ACC112 (cell line): Measurements from ENCODE around the gene TMEM88.

Experiments used
- H2AFZ ChIP-seq: fragments of 200-600 bp; sonication (generic); one replicate; pipeline ENCODE4 v1.6.0; 2017; ENCODE audit warnings: antibody characterized with exemption, low read length; ENCODE audit not compliant: unreplicated experiment
- H3K27ac ChIP-seq: fragments of 200-600 bp; sonication (generic); 2 replicates; pipeline ENCODE4 v1.5.1; 2014; ENCODE audit warnings: low read depth, mild to moderate bottlenecking, antibody characterized with exemption, low read length, moderate library complexity
- H3K27me3 ChIP-seq: fragments of 200-600 bp; sonication (generic); 2 replicates; pipeline ENCODE4 v1.6.1; 2014; ENCODE audit warnings: mild to moderate bottlenecking, antibody characterized with exemption, low read length, moderate library complexity, mixed read lengths; ENCODE audit not compliant: insufficient read depth
- H3K36me3 ChIP-seq: fragments of 200-600 bp; sonication (generic); 2 replicates; pipeline ENCODE4 v1.6.1; 2016; ENCODE audit warnings: mild to moderate bottlenecking, antibody characterized with exemption, low read length, moderate library complexity, mixed read lengths; ENCODE audit not compliant: insufficient read depth
- H3K4me1 ChIP-seq: fragments of 200-600 bp; sonication (generic); one replicate; pipeline ENCODE4 v1.6.1; 2016; ENCODE audit warnings: low read length, mixed read lengths; ENCODE audit not compliant: insufficient read depth, unreplicated experiment, control insufficient read depth
- H3K4me3 ChIP-seq: fragments of 200-600 bp; sonication (generic); 2 replicates; pipeline ENCODE4 v1.5.1; 2014; ENCODE audit warnings: mild to moderate bottlenecking, low read depth, low read length
- H3K79me2 ChIP-seq: fragments of 200-600 bp; sonication (generic); one replicate; pipeline ENCODE4 v1.6.0; 2016; ENCODE audit warnings: low read length; ENCODE audit not compliant: control insufficient read depth, unreplicated experiment, insufficient read depth

Gene TMEM88

DNA sequence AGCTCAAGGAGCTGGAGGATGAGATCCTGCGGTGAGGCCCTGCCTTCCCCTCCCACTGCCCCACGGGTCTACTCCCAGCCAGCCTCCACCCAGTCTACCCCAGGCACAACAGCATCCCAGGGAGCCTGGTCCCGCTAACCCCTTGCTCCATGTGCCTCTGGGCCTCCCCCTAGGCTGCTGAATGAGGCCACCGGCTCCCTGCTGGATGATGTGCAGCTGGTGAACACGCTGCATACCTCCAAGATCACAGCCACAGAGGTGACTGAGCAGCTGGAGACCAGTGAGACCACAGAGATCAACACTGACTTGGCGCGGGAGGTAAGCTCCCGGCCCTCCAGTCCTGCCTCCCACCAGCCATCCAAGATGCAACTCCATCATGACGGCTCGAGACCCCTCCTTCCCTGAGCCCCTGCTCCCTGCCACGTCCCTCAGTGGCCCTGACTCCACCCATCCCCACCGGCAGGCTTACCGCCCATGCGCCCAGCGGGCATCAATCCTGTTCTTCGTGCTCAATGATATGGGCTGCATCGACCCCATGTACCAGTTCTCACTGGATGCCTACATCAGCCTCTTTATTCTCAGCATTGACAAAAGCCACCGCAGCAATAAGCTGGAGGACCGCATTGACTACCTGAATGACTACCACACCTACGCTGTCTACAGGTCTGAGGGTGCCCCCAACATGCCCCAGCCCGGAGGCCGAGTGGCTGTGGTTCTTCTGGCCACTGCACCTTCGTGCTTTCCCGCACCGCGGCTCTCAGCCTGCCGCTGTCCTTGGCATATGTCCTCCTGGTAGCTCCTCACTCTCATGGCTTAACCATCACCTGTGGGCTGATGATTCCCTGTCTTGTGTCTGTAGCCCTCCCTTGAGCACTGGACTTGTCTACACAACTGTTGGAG is 35.9 kb upstream of the TMEM88 start:
- Histone ChIP-seq H3K79me2 (no peaks in the 10 kb centered on the region), H3K27me3 (no peaks in the 10 kb centered on the region)

DNA sequence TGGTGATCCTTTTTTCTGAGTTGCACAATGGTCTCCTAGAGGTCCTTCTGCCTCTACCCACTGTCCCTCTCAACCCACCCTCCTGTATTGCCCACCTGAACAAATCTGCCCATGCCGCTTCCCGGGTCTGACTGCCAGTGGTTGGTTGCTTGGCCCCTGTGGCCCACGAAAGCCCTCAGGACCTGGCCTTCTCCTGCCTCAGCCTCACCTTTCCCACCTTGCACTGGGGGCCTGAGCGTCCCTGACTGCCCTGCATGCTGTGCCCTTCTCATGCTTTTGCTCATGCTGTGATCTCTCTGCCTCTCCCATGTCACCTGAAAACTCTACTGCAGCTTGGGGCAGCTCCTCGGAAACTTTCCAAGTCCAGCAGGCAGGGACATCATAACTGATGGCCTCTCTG is 34.6 kb upstream of the TMEM88 start:
- Histone ChIP-seq H2AFZ (no peak overlapping the region), H3K79me2 (no peaks in the 10 kb centered on the region), H3K27ac (no peak overlapping the region), H3K36me3 (no peaks in the 10 kb centered on the region), H3K4me1 (no peaks in the 10 kb centered on the region), H3K4me3 (no peak overlapping the region), H3K27me3 (no peaks in the 10 kb centered on the region)

More for the DNA sequence above, 35.9 kb upstream of the TMEM88 start:
- Histone ChIP-seq H3K4me3 (no peak overlapping the region), H3K4me1 (no peaks in the 10 kb centered on the region), H2AFZ (no peak overlapping the region), H3K36me3 (no peaks in the 10 kb centered on the region), H3K27ac (no peak overlapping the region)

- Histone ChIP-seq H3K4me1 (no peaks in the 10 kb centered on the region), H3K79me2 (no peaks in the 10 kb centered on the region), H3K27me3 (no peaks in the 10 kb centered on the region), H3K36me3 (no peaks in the 10 kb centered on the region), H3K27ac (no peak overlapping the region), H3K4me3 (no peak overlapping the region), H2AFZ (no peak overlapping the region)
These were observed 32.7 kb upstream of the TMEM88 start for GRCh38 chr17:7822126-7822525.

- Histone ChIP-seq H2AFZ (no peak overlapping the region), H3K27me3 (no peaks in the 10 kb centered on the region), H3K27ac (no peak overlapping the region), H3K4me3 (no peak overlapping the region), H3K36me3 (no peaks in the 10 kb centered on the region), H3K79me2 (no peaks in the 10 kb centered on the region), H3K4me1 (no peaks in the 10 kb centered on the region)
These were observed 31.3 kb upstream of the TMEM88 start for GRCh38 chr17:7823581-7824001.

GRCh38 chr17:7824021-7824924 is 30.6 kb upstream of the TMEM88 start:
- Histone ChIP-seq H3K4me3 (no peak overlapping the region), H3K36me3 (no peaks in the 10 kb centered on the region), H3K79me2 (no peaks in the 10 kb centered on the region), H2AFZ (no peak overlapping the region), H3K4me1 (no peaks in the 10 kb centered on the region), H3K27ac (no peak overlapping the region), H3K27me3 (no peaks in the 10 kb centered on the region)

GRCh38 chr17:7825206-7825990 is 29.5 kb upstream of the TMEM88 start:
- H3K27ac ChIP-seq = no peak overlapping the region
- H3K36me3 ChIP-seq = no peaks in the 10 kb centered on the region
- H3K79me2 ChIP-seq = no peaks in the 10 kb centered on the region
- no peak overlapping the region for H3K4me3 ChIP-seq
- no peak overlapping the region for H2AFZ ChIP-seq
- H3K4me1 ChIP-seq = no peaks in the 10 kb centered on the region
- H3K27me3 ChIP-seq = no peaks in the 10 kb centered on the region

GRCh38 chr17:7830616-7831015 is 24.2 kb upstream of the TMEM88 start:
- Histone ChIP-seq H2AFZ (no peak overlapping the region), H3K27ac (no peak overlapping the region), H3K27me3 (no peaks in the 10 kb centered on the region), H3K4me3 (no peak overlapping the region), H3K79me2 (no peaks in the 10 kb centered on the region), H3K36me3 (no peaks in the 10 kb centered on the region), H3K4me1 (peaks cover 5% of the 10 kb centered on the region)

GRCh38 chr17:7831233-7831632 is 23.6 kb upstream of the TMEM88 start:
- no peaks in the 10 kb centered on the region for H3K27me3 ChIP-seq

GRCh38 chr17:7832431-7832830 is 22.4 kb upstream of the TMEM88 start:
- H3K79me2 ChIP-seq = peaks cover 6% of the 10 kb centered on the region
- peaks cover 10% of the 10 kb centered on the region for H3K4me1 ChIP-seq
- no peak overlapping the region for H3K4me3 ChIP-seq
- H2AFZ ChIP-seq = no peak overlapping the region
- no peaks in the 10 kb centered on the region for H3K36me3 ChIP-seq
- no peak overlapping the region for H3K27ac ChIP-seq
- H3K27me3 ChIP-seq = no peaks in the 10 kb centered on the region

More at GRCh38 chr17:7831233-7831632, 23.6 kb upstream of the TMEM88 start:
- Histone ChIP-seq H3K4me3 (no peak overlapping the region), H2AFZ (no peak overlapping the region), H3K36me3 (no peaks in the 10 kb centered on the region), H3K27ac (no peak overlapping the region), H3K79me2 (no peaks in the 10 kb centered on the region), H3K4me1 (peaks cover 5% of the 10 kb centered on the region)
